RWPE2 (cell line): ENCODE data around the gene TMEM176A.
"Not testable (repeated sequence)": the region's sequence is repeated elsewhere in the genome, so short reads cannot be mapped to it uniquely, and the experiment has no call there.

Experiments
- ATAC-seq: fragments of 200-7000 bp; cut with Tn5 transposase; 3 replicates; pipeline ENCODE4 v1.9.1; 2021; ENCODE audit warnings: low read depth
- DNase-seq: peaks from one replicate; pipeline ENCODE4 v3.0.0-alpha.2; 2020; ENCODE audit warnings: low spot score
- H3K27ac ChIP-seq: fragments of 450-650 bp; 2 replicates; pipeline ENCODE4 v1.5.1; 2017; ENCODE audit warnings: mild to moderate bottlenecking; ENCODE audit not compliant: poor library complexity, severe bottlenecking
- H3K27me3 ChIP-seq: fragments of 250-450 bp; sonication (Bioruptor Pico); 2 replicates; pipeline ENCODE4 v1.5.1; 2021; ENCODE audit warnings: mild to moderate bottlenecking, moderate library complexity; ENCODE audit not compliant: insufficient read depth, poor library complexity, severe bottlenecking
- H3K36me3 ChIP-seq: fragments of 250-450 bp; sonication (Bioruptor Pico); 2 replicates; pipeline ENCODE4 v1.5.1; 2020; ENCODE audit warnings: low read depth, mild to moderate bottlenecking, moderate library complexity
- H3K4me1 ChIP-seq: fragments of 250-450 bp; sonication (Bioruptor Pico); 2 replicates; pipeline ENCODE4 v1.5.1; 2021; ENCODE audit warnings: mild to moderate bottlenecking, moderate library complexity; ENCODE audit not compliant: insufficient read depth, poor library complexity, severe bottlenecking
- H3K4me3 ChIP-seq: fragments of 250-450 bp; sonication (Bioruptor Pico); 2 replicates; pipeline ENCODE4 v1.5.1; 2021; ENCODE audit warnings: mild to moderate bottlenecking, moderate library complexity; ENCODE audit not compliant: severe bottlenecking
- H3K9me3 ChIP-seq: fragments of 250-450 bp; sonication (Bioruptor Pico); 2 replicates; pipeline ENCODE4 v1.5.1; 2021; ENCODE audit warnings: mild to moderate bottlenecking, moderate library complexity; ENCODE audit not compliant: severe bottlenecking
- TF ChIP-seq, protein P1 (sequence below): fragments of 450-650 bp; IDR thresholded peaks from one replicate; pipeline ENCODE4 v1.5.1; 2017; ENCODE audit warnings: mild to moderate bottlenecking, moderate library complexity; ENCODE audit not compliant: poor library complexity, severe bottlenecking

Gene TMEM176A

DNA sequence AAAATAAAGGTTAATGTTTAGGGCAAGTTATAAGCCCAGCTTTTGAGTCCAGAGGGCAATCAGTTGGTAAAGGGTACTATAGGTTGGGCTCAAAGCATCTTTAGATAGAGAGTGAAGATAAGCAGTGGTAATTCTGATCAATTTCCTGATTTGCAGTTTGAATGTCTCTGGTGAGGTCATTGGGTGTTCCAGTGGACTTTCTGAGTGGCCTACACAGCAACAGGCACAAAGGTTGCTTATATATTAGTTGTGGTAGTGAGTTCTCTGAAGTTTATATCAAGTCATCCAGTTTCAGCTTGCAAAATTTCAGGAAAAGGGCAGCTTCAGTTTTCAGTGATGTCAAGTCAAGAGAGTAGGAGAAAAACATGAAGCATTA is 34.2 kb upstream of the TMEM176A start:
- ATAC-seq (no peak), DNase-seq (no peak)
- Histone ChIP-seq H3K27ac (no peak overlapping the region), H3K4me3 (no peak overlapping the region), H3K27me3 (peaks cover 4% of the 10 kb centered on the region), H3K36me3 (no peaks in the 10 kb centered on the region), H3K4me1 (no peaks in the 10 kb centered on the region), H3K9me3 (no peaks in the 10 kb centered on the region)
- TF ChIP-seq, protein P1, sequence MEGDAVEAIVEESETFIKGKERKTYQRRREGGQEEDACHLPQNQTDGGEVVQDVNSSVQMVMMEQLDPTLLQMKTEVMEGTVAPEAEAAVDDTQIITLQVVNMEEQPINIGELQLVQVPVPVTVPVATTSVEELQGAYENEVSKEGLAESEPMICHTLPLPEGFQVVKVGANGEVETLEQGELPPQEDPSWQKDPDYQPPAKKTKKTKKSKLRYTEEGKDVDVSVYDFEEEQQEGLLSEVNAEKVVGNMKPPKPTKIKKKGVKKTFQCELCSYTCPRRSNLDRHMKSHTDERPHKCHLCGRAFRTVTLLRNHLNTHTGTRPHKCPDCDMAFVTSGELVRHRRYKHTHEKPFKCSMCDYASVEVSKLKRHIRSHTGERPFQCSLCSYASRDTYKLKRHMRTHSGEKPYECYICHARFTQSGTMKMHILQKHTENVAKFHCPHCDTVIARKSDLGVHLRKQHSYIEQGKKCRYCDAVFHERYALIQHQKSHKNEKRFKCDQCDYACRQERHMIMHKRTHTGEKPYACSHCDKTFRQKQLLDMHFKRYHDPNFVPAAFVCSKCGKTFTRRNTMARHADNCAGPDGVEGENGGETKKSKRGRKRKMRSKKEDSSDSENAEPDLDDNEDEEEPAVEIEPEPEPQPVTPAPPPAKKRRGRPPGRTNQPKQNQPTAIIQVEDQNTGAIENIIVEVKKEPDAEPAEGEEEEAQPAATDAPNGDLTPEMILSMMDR: no peak

DNA sequence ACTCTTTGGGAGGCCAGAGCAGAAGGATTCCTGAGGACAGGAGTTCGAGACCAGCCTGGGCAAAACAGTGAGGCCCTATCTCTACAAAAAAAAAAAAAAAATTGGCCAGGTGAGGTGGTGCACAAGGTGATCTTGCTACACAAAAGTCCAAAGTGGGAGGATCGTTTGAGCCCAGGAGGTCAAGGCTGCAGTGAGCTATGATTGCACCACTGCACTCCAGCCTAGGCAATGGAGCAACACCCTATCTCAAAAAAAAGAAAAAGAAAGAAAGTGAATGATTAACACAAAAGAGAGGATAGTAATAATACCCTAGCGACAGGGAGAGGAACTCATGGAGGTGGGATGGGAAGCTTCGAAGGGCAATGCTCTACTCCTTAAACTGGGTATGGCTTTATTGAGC is 30.8 kb upstream of the TMEM176A start:
- Histone ChIP-seq H3K9me3 (no peaks in the 10 kb centered on the region), H3K4me3 (no peak overlapping the region), H3K36me3 (no peaks in the 10 kb centered on the region), H3K27ac (no peak overlapping the region), H3K27me3 (peaks cover 4% of the 10 kb centered on the region), H3K4me1 (no peaks in the 10 kb centered on the region)
- DNase-seq (no peak), ATAC-seq (no peak)
- TF ChIP-seq, protein P1: no peak

DNA sequence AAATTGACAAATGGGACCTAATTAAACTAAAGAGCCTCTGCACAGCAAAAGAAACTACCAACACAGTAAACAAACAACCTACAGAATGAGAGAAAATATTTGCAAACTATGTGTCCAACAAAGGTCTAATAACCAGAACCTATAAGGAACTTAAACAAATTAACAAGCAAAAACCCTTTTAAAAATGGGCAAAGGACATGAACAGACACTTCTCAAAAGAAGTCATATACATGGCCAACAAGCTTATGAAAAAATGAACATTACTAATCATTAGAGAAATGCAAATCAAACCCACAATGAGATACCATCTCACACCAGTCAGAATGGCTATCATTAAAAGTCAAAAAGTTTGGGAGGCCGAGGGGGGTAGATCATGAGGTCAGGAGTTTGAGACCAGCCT is 26.4 kb upstream of the TMEM176A start:
- not testable (repeated sequence) for H3K27ac ChIP-seq, ATAC-seq, H3K9me3 ChIP-seq, H3K36me3 ChIP-seq, H3K4me3 ChIP-seq, DNase-seq, H3K4me1 ChIP-seq, H3K27me3 ChIP-seq

DNA sequence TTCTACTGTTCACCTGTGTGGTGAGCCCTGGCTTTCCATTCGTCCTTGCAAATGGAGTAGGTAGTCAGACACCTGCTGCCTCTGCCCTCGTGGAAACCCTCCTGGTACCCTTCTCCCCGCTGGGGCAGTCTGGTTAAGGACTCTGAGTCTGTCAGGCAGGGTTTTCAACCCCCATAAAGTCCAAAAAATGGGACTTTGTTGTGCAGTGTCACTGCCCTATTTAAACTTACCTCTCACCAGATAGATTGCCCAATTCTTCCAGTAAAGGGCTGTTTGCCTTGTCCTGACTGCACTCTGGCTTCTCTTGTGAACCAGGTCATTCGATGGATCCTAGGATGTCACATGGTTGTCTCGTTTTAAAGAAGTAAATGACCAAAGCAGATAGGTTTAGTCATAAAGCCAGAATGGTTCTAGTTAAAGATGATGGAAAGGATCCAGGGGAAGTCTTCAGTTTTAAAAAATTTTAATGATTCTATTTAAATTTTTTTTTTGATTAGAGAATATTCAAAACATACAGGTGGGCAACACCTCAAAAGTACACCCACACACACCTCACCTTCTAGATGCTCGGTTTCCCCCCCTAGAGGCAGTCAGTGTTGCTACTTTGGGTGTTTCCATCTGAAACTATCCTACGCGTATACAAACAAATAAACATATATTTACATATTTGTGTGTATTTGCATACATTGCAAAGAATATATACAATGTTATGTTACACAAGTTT is 22.4 kb upstream of the TMEM176A start:
- Histone ChIP-seq H3K36me3 (no peaks in the 10 kb centered on the region), H3K9me3 (no peaks in the 10 kb centered on the region), H3K27me3 (peaks cover 2% of the 10 kb centered on the region), H3K4me3 (no peak overlapping the region), H3K27ac (no peak overlapping the region), H3K4me1 (no peaks in the 10 kb centered on the region)
- DNase-seq: no peak
- ATAC-seq: peak; percentile 14; the same call in 1 of the 3 replicates
- TF ChIP-seq, protein P1: no peak

DNA sequence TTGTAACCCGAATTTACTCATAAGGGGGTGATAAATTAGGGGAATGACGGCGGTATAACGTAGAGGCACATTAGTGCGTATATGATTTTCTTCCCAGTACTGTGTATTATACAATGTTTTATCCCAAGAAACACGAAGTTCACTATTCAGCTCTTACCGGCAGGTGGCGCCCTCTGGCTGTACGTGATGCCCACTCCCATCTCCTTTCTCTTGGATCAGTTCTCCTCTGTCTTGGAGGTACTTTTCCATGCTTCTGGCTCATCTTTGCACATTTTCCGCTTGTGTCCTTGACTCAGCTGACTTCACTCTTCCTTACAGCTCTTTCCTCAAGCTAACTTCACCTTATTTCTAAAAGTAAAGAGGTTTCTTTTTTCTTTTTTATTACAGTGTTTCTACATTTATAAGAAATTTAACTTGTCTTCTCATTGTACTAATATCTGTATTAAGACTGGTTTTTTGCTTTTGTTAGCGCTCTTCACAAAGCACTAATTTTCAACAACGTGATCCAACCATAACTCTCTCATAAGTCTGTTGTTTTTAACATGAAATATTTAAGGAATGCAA is 21.7 kb upstream of the TMEM176A start:
- Histone ChIP-seq H3K27me3 (peaks cover 2% of the 10 kb centered on the region), H3K4me1 (no peaks in the 10 kb centered on the region), H3K27ac (no peak overlapping the region), H3K9me3 (no peaks in the 10 kb centered on the region), H3K36me3 (no peaks in the 10 kb centered on the region), H3K4me3 (no peak overlapping the region)
- TF ChIP-seq, protein P1: peak; percentile 94
- DNase-seq (no peak), ATAC-seq (peak; percentile 84)
